Hepatocyte (in vitro differentiated cells): ENCODE data around the gene RNF222.

Experiments
- EZH2 ChIP-seq: fragments of 200-600 bp; sonication (generic); IDR thresholded peaks from 2 replicates; pipeline ENCODE4 v1.6.1; 2016; ENCODE audit warnings: antibody characterized with exemption, mild to moderate bottlenecking, borderline replicate concordance
- TF ChIP-seq, protein P1 (sequence below): fragments of 200-600 bp; sonication (generic); IDR thresholded peaks from 2 replicates; pipeline ENCODE4 v1.5.1; 2016; ENCODE audit warnings: antibody characterized with exemption, mild to moderate bottlenecking; ENCODE audit not compliant: poor library complexity

DNA sequence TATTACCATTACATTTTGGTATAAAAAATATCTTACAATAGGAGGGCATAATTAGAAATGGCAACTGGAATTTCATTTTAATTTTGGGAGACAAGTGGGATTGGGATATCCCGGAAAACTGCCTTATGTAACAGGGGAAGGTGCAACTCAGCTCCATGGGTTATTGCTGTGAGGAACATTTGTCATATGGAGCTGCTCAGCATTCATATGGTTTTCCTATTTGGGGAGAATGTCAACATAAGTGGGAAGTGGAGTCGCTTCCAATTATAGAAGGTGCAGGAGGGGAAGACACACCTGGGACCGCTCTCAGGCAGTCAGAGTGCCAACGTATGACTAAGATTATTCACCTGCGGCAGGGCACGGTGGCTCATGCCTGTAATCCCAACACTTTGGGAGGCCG lies 47.3 kb downstream of the RNF222 start:
- TF ChIP-seq EZH2 = no peak
- TF ChIP-seq, protein P1, sequence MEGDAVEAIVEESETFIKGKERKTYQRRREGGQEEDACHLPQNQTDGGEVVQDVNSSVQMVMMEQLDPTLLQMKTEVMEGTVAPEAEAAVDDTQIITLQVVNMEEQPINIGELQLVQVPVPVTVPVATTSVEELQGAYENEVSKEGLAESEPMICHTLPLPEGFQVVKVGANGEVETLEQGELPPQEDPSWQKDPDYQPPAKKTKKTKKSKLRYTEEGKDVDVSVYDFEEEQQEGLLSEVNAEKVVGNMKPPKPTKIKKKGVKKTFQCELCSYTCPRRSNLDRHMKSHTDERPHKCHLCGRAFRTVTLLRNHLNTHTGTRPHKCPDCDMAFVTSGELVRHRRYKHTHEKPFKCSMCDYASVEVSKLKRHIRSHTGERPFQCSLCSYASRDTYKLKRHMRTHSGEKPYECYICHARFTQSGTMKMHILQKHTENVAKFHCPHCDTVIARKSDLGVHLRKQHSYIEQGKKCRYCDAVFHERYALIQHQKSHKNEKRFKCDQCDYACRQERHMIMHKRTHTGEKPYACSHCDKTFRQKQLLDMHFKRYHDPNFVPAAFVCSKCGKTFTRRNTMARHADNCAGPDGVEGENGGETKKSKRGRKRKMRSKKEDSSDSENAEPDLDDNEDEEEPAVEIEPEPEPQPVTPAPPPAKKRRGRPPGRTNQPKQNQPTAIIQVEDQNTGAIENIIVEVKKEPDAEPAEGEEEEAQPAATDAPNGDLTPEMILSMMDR = no peak
